Mesendoderm (in vitro differentiated cells): ENCODE data around the gene EIF4E2.

Experiments
- DNase-seq: peaks from one replicate; pipeline ENCODE4 v3.0.0; 2013
- H2AK5ac ChIP-seq: 2 replicates; pipeline ENCODE4 v1.6.1; 2013; ENCODE audit warnings: low read length, inconsistent platforms
- H2BK120ac ChIP-seq: 2 replicates; pipeline ENCODE4 v1.6.1; 2013; ENCODE audit warnings: low read depth, mild to moderate bottlenecking, low read length, moderate library complexity, mixed read lengths
- H2BK15ac ChIP-seq: replicated peaks from 2 replicates; pipeline ENCODE4 v1.6.1; 2013; ENCODE audit warnings: low read depth, mild to moderate bottlenecking, moderate library complexity
- H2BK5ac ChIP-seq: 2 replicates; pipeline ENCODE4 v1.6.1; 2013; ENCODE audit warnings: low read length, inconsistent platforms
- H3K18ac ChIP-seq: 2 replicates; pipeline ENCODE4 v1.6.1; 2013; ENCODE audit warnings: mild to moderate bottlenecking, low read length, mixed read lengths
- H3K23ac ChIP-seq: one replicate; pipeline ENCODE4 v1.6.1; 2013; ENCODE audit warnings: low read length
- H3K27ac ChIP-seq: 2 replicates; pipeline ENCODE4 v1.5.1; 2013; ENCODE audit warnings: low read depth, mild to moderate bottlenecking, inconsistent platforms, low read length, moderate library complexity
- H3K27me3 ChIP-seq: 2 replicates; pipeline ENCODE4 v1.6.1; 2013; ENCODE audit warnings: low read length, control low read depth, mild to moderate bottlenecking, inconsistent platforms; ENCODE audit not compliant: insufficient read depth, poor library complexity
- H3K36me3 ChIP-seq: 2 replicates; pipeline ENCODE4 v1.6.1; 2013; ENCODE audit warnings: low read length, inconsistent platforms; ENCODE audit not compliant: control insufficient read depth, insufficient read depth
- H3K4ac ChIP-seq: one replicate; pipeline ENCODE4 v1.6.1; 2013; ENCODE audit warnings: low read depth, mild to moderate bottlenecking, low read length, moderate library complexity
- H3K4me1 ChIP-seq: 2 replicates; pipeline ENCODE4 v1.6.1; 2013; ENCODE audit warnings: low read depth, low read length, inconsistent platforms; ENCODE audit not compliant: control insufficient read depth
- H3K4me2 ChIP-seq: 2 replicates; pipeline ENCODE4 v1.6.1; 2013; ENCODE audit warnings: low read length
- H3K4me3 ChIP-seq: 2 replicates; pipeline ENCODE4 v1.5.1; 2013; ENCODE audit warnings: mild to moderate bottlenecking, low read length
- H3K56ac ChIP-seq: one replicate; pipeline ENCODE4 v1.6.1; 2013; ENCODE audit warnings: low read length
- H3K79me1 ChIP-seq: 2 replicates; pipeline ENCODE4 v1.6.1; 2013; ENCODE audit warnings: low read length, inconsistent platforms
- H3K79me2 ChIP-seq: 2 replicates; pipeline ENCODE4 v1.6.1; 2013; ENCODE audit warnings: mild to moderate bottlenecking, low read length; ENCODE audit not compliant: control insufficient read depth, insufficient read depth
- H3K9ac ChIP-seq: 2 replicates; pipeline ENCODE4 v1.6.1; 2013; ENCODE audit warnings: low read length, inconsistent platforms
- H4K5ac ChIP-seq: one replicate; pipeline ENCODE4 v1.6.1; 2013; ENCODE audit warnings: low read length
- H4K8ac ChIP-seq: one replicate; pipeline ENCODE4 v1.6.1; 2013; ENCODE audit warnings: low read depth, mild to moderate bottlenecking, control low read depth, low read length, moderate library complexity
- WGBS: extraction: QIAGEN DNeasy Blood & Tissue Kit; methylation state at CpG from one replicate; pipeline ENCODE4 v1.1.7; 2013; ENCODE audit warnings: low lambda C conversion rate, missing lambda C conversion rate; ENCODE audit not compliant: insufficient coverage; ENCODE audit errors: extremely low coverage; 5-methylcytosine and 5-hydroxymethylcytosine counted together

The EIF4E2 gene

GRCh38 chr2:232503809-232504323 is 46.6 kb upstream of the EIF4E2 start:
- Histone ChIP-seq H3K79me2 (no peaks in the 10 kb centered on the region), H3K9ac (no peak overlapping the region), H3K36me3 (no peaks in the 10 kb centered on the region), H3K23ac (no peak overlapping the region), H3K18ac (no peak overlapping the region), H3K4me1 (peaks cover 2% of the 10 kb centered on the region), H2AK5ac (no peak overlapping the region), H3K27ac (no peak overlapping the region), H2BK120ac (no peak overlapping the region), H3K79me1 (no peaks in the 10 kb centered on the region), H2BK15ac (no peak overlapping the region), H4K8ac (no peak overlapping the region), H4K5ac (no peak overlapping the region), H2BK5ac (no peak overlapping the region), H3K4me2 (peak overlapping the region; percentile 77), H3K56ac (peak overlapping the region; percentile 17), H3K27me3 (peaks cover 10% of the 10 kb centered on the region), H3K4me3 (no peak overlapping the region), H3K4ac (no peak overlapping the region)
- DNase-seq, result no peak
- no CpG with 5 or more reads among the region's 16 CpGs for WGBS

GRCh38 chr2:232504438-232504837 is 46.1 kb upstream of the EIF4E2 start:
- DNase-seq, result peak; percentile 76
- H3K79me2 ChIP-seq, result no peaks in the 10 kb centered on the region

GRCh38 chr2:232505856-232506255 is 44.6 kb upstream of the EIF4E2 start:
- Histone ChIP-seq H3K79me2 (no peaks in the 10 kb centered on the region), H3K4ac (no peak overlapping the region), H3K79me1 (no peaks in the 10 kb centered on the region), H3K4me1 (peaks cover 2% of the 10 kb centered on the region), H3K9ac (no peak overlapping the region), H4K8ac (no peak overlapping the region), H3K27me3 (peaks cover 10% of the 10 kb centered on the region), H3K23ac (no peak overlapping the region), H4K5ac (no peak overlapping the region), H2BK5ac (no peak overlapping the region), H3K18ac (no peak overlapping the region), H2BK120ac (no peak overlapping the region), H3K4me2 (no peak overlapping the region), H3K4me3 (no peak overlapping the region), H3K27ac (no peak overlapping the region), H2BK15ac (no peak overlapping the region), H2AK5ac (no peak overlapping the region), H3K36me3 (no peaks in the 10 kb centered on the region), H3K56ac (no peak overlapping the region)
- DNase-seq, result peak; percentile 14
- WGBS, result no CpG with 5 or more reads among the region's 10 CpGs

More at GRCh38 chr2:232504438-232504837, 46.1 kb upstream of the EIF4E2 start:
- Histone ChIP-seq H3K4ac (no peak overlapping the region), H3K36me3 (no peaks in the 10 kb centered on the region), H3K4me1 (peaks cover 2% of the 10 kb centered on the region), H3K18ac (no peak overlapping the region), H2AK5ac (no peak overlapping the region), H3K4me2 (no peak overlapping the region), H2BK5ac (no peak overlapping the region), H3K79me1 (no peaks in the 10 kb centered on the region), H3K9ac (no peak overlapping the region), H3K27me3 (peaks cover 10% of the 10 kb centered on the region), H3K27ac (no peak overlapping the region), H3K4me3 (no peak overlapping the region), H4K5ac (no peak overlapping the region), H4K8ac (no peak overlapping the region), H3K23ac (no peak overlapping the region), H2BK120ac (no peak overlapping the region), H2BK15ac (no peak overlapping the region), H3K56ac (no peak overlapping the region)
- no CpG with 5 or more reads among the region's 2 CpGs for WGBS

GRCh38 chr2:232506709-232507108 is 43.8 kb upstream of the EIF4E2 start:
- Histone ChIP-seq H3K23ac (no peak overlapping the region), H4K8ac (no peak overlapping the region), H3K18ac (no peak overlapping the region), H3K36me3 (no peaks in the 10 kb centered on the region), H3K4ac (no peak overlapping the region), H3K4me2 (no peak overlapping the region), H3K79me1 (no peaks in the 10 kb centered on the region), H2AK5ac (no peak overlapping the region), H3K27me3 (peaks cover 10% of the 10 kb centered on the region), H4K5ac (no peak overlapping the region), H3K4me1 (peaks cover 2% of the 10 kb centered on the region), H3K9ac (no peak overlapping the region), H3K79me2 (no peaks in the 10 kb centered on the region), H3K27ac (no peak overlapping the region), H3K56ac (no peak overlapping the region), H2BK15ac (no peak overlapping the region), H2BK120ac (no peak overlapping the region), H3K4me3 (no peak overlapping the region), H2BK5ac (no peak overlapping the region)
- WGBS, result no CpG with 5 or more reads among the region's 4 CpGs
- no peak for DNase-seq

GRCh38 chr2:232508251-232508650 is 42.2 kb upstream of the EIF4E2 start:
- no peak overlapping the region for H3K23ac ChIP-seq
- no peak overlapping the region for H2BK120ac ChIP-seq
- H3K4me3 ChIP-seq, result no peak overlapping the region
- no peaks in the 10 kb centered on the region for H3K36me3 ChIP-seq
- H4K5ac ChIP-seq, result no peak overlapping the region
- H3K4me1 ChIP-seq, result no peaks in the 10 kb centered on the region
- H3K27ac ChIP-seq, result no peak overlapping the region
- no peak overlapping the region for H3K9ac ChIP-seq
- no peak for DNase-seq
- no peak overlapping the region for H3K18ac ChIP-seq
- no peak overlapping the region for H3K56ac ChIP-seq
- H3K79me1 ChIP-seq, result no peaks in the 10 kb centered on the region
- H3K4ac ChIP-seq, result no peak overlapping the region
- H2AK5ac ChIP-seq, result no peak overlapping the region
- H2BK5ac ChIP-seq, result no peak overlapping the region
- no peak overlapping the region for H3K4me2 ChIP-seq
- WGBS, result no CpG with 5 or more reads among the region's 7 CpGs
- H4K8ac ChIP-seq, result no peak overlapping the region
- no peaks in the 10 kb centered on the region for H3K79me2 ChIP-seq
- H3K27me3 ChIP-seq, result peaks cover 10% of the 10 kb centered on the region
- H2BK15ac ChIP-seq, result no peak overlapping the region

GRCh38 chr2:232511336-232511890 is 39.1 kb upstream of the EIF4E2 start:
- Histone ChIP-seq H3K56ac (no peak overlapping the region), H4K5ac (no peak overlapping the region), H3K9ac (no peak overlapping the region), H3K4me1 (no peaks in the 10 kb centered on the region), H3K4me3 (no peak overlapping the region), H2AK5ac (no peak overlapping the region), H2BK15ac (no peak overlapping the region), H3K79me1 (no peaks in the 10 kb centered on the region), H4K8ac (no peak overlapping the region), H3K4me2 (no peak overlapping the region), H3K27me3 (no peaks in the 10 kb centered on the region), H3K4ac (no peak overlapping the region), H2BK5ac (no peak overlapping the region), H2BK120ac (no peak overlapping the region), H3K18ac (no peak overlapping the region), H3K79me2 (no peaks in the 10 kb centered on the region), H3K36me3 (no peaks in the 10 kb centered on the region), H3K27ac (no peak overlapping the region), H3K23ac (no peak overlapping the region)
- no CpG with 5 or more reads among the region's 11 CpGs for WGBS
- DNase-seq, result no peak
